Upper lobe of left lung (tissue), 4 donors: Measurements from ENCODE around the gene NLRP1.

ENCODE experiments used
- POLR2A ChIP-seq, 4 donors: fragments of 450-650 bp; IDR thresholded peaks; one replicate each; pipeline ENCODE4 v1.5.1; 2016 to 2017; ENCODE audit warnings: antibody characterized with exemption in 4 of 4, mild to moderate bottlenecking in 2 of 4
- TF ChIP-seq, protein P1 (sequence below), 6 experiments: fragments of 450-650 bp in 4 of 6; fragments of 200-600 bp in 2 of 6; sonication (generic) in 2 of 6; IDR thresholded peaks; one replicate each; pipeline ENCODE4 v1.5.1; 2016 to 2019; ENCODE audit warnings: antibody characterized with exemption in 6 of 6

DNA sequence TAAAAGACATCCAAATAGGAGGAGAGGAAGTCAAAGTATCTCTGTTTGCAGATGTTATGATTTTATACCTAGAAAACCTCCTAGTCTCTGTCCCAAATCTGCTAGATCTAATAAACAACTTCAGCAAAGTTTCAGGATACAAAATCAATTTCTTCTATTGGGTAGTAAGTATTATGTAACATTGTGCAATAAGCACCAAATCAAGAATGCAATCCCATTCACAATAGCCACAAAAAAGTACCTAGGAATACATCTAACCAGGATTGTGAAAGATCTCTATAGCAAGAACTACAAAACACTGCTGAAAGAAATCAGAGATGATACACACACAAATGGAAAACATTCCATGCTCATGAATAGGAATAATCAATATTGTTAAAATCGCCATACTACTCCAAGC lies 13.0 kb downstream of the NLRP1 start:
- no peak for TF ChIP-seq POLR2A (IDR thresholded peaks at IDR 0.05)
- TF ChIP-seq, protein P1, sequence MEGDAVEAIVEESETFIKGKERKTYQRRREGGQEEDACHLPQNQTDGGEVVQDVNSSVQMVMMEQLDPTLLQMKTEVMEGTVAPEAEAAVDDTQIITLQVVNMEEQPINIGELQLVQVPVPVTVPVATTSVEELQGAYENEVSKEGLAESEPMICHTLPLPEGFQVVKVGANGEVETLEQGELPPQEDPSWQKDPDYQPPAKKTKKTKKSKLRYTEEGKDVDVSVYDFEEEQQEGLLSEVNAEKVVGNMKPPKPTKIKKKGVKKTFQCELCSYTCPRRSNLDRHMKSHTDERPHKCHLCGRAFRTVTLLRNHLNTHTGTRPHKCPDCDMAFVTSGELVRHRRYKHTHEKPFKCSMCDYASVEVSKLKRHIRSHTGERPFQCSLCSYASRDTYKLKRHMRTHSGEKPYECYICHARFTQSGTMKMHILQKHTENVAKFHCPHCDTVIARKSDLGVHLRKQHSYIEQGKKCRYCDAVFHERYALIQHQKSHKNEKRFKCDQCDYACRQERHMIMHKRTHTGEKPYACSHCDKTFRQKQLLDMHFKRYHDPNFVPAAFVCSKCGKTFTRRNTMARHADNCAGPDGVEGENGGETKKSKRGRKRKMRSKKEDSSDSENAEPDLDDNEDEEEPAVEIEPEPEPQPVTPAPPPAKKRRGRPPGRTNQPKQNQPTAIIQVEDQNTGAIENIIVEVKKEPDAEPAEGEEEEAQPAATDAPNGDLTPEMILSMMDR (IDR thresholded peaks at IDR 0.05) = no peak
